Thyroid gland (tissue), 4 donors: Measurements from ENCODE around the gene NUDT3.

Source experiments
- POLR2A ChIP-seq, 2 donors: fragments of 450-650 bp; IDR thresholded peaks; one replicate each; pipeline ENCODE4 v1.6.1; 2017; ENCODE audit warnings: antibody characterized with exemption in 2 of 2, mild to moderate bottlenecking in 2 of 2, moderate library complexity in 1 of 2
- TF ChIP-seq, protein P1 (sequence below), 6 experiments: fragments of 200-600 bp in 3 of 6; fragments of 450-650 bp in 3 of 6; sonication (generic) in 3 of 6; IDR thresholded peaks; one replicate each; pipeline ENCODE4 v1.5.1; 2016 to 2019; ENCODE audit warnings: antibody characterized with exemption in 6 of 6, mild to moderate bottlenecking in 2 of 6, inconsistent platforms in 1 of 6, moderate library complexity in 1 of 6

DNA sequence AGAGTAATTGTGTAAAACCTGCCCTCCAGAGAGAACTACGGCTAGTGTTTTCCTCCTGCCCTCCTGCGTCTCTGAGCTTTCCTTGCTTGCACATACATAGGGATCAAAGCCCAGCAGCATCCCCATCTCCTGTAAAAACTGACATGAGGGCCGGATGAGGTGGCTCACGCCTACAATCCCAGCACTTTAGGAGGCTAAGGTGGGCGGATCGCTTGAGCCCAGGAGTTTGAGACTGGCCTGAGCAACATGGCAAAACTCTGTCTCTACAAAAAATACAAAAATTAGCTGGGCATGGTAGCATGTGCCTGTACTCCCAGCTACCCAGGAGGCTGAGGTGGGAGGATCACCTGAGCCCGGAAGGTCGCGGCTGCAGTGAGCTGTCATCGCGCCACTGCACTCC is 103.3 kb downstream of the NUDT3 start:
- TF ChIP-seq, protein P1, sequence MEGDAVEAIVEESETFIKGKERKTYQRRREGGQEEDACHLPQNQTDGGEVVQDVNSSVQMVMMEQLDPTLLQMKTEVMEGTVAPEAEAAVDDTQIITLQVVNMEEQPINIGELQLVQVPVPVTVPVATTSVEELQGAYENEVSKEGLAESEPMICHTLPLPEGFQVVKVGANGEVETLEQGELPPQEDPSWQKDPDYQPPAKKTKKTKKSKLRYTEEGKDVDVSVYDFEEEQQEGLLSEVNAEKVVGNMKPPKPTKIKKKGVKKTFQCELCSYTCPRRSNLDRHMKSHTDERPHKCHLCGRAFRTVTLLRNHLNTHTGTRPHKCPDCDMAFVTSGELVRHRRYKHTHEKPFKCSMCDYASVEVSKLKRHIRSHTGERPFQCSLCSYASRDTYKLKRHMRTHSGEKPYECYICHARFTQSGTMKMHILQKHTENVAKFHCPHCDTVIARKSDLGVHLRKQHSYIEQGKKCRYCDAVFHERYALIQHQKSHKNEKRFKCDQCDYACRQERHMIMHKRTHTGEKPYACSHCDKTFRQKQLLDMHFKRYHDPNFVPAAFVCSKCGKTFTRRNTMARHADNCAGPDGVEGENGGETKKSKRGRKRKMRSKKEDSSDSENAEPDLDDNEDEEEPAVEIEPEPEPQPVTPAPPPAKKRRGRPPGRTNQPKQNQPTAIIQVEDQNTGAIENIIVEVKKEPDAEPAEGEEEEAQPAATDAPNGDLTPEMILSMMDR (IDR thresholded peaks at IDR 0.05) = no peak
- TF ChIP-seq POLR2A (IDR thresholded peaks at IDR 0.05) = no peak
